H1 (cell line): Measurements from ENCODE around the gene MSANTD2. TPM values are rescaled to one million over a fixed set of nuclear protein-coding genes. Genes with fewer than 3 reads are reported as not detected.

Source experiments
- BCL11A ChIP-seq, 2 experiments: IDR thresholded peaks; one replicate each; pipeline ENCODE4 v1.6.1; 2011; ENCODE audit warnings: low read depth in 2 of 2, low read length in 2 of 2, mild to moderate bottlenecking in 2 of 2
- GTF2F1 ChIP-seq: IDR thresholded peaks from 2 replicates; pipeline ENCODE4 v1.6.1; 2012; ENCODE audit warnings: low read depth, low read length, improper control_type of control experiment, borderline replicate concordance
- MAFK ChIP-seq: IDR thresholded peaks from 2 replicates; pipeline ENCODE4 v1.6.1; 2012; ENCODE audit warnings: low read depth, mild to moderate bottlenecking, improper control_type of control experiment, low read length
- MAX ChIP-seq: IDR thresholded peaks from 2 replicates; pipeline ENCODE4 v1.6.1; 2012; ENCODE audit warnings: inconsistent platforms
- RFX5 ChIP-seq: IDR thresholded peaks from 2 replicates; pipeline ENCODE4 v1.6.1; 2011; ENCODE audit warnings: low read depth, low read length, improper control_type of control experiment, borderline replicate concordance
- TAF1 ChIP-seq: IDR thresholded peaks from 2 replicates; pipeline ENCODE4 v1.6.1; 2011; ENCODE audit warnings: mild to moderate bottlenecking, low read depth, low read length
- polyA plus RNA-seq, 7 experiments: library from polyadenylated mRNA; depleted of rRNA in 3 of 7; stranded (reverse) in 5 of 7; unstranded in 2 of 7; fragments of >200 nt in 5 of 7; fragments of 200-250 nt in 2 of 7; gene quantifications; 1 replicate in 5 of 7; 2 replicates in 1 of 7; 4 replicates in 1 of 7; pipeline versions ENCODE4 v1.2.1 to v1.2.3, GENCODE V29; 2011 to 2013; ENCODE audit warnings: missing spikeins in 2 of 7, mixed read lengths in 2 of 7
- total RNA-seq: library from RNA; stranded (reverse); fragmentation: NEBNext Ultra II Directional; extraction: Animal tissue kit (Norgen Biotek cat#: 25700); gene quantifications from 2 replicates; pipeline ENCODE4 v1.2.1, GENCODE V29; 2021
- TF ChIP-seq, protein P1 (sequence below), 3 experiments: IDR thresholded peaks; 1 replicate in 2 of 3; 2 replicates in 1 of 3; pipeline versions ENCODE4 v1.5.1 to v1.6.1; 2011; ENCODE audit warnings: low read length in 3 of 3, mild to moderate bottlenecking in 3 of 3, inconsistent platforms in 2 of 3, low read depth in 1 of 3, moderate library complexity in 1 of 3; ENCODE audit not compliant: insufficient read depth in 1 of 3; ENCODE audit errors: control extremely low read depth in 1 of 3

Gene MSANTD2
- total and polyA plus RNA-seq, 2 of the 8 experiments (the other 6 are each of a cell fraction or from before 2014, with no cell fraction given) = 8.2 to 15.9 TPM

GRCh38 chr11:124835918-124836317 is 35.7 kb upstream of the MSANTD2 start (continued):
- TF ChIP-seq MAFK = no peak
- TF ChIP-seq RFX5 = no peak
- TF ChIP-seq GTF2F1 = no peak
- no peak for TF ChIP-seq MAX
- TF ChIP-seq BCL11A (IDR thresholded peaks at IDR 0.05; ENCODE audit: low read depth in 2 of 2, low read length in 2 of 2) = no peak
- no peak for TF ChIP-seq TAF1
- TF ChIP-seq, protein P1, sequence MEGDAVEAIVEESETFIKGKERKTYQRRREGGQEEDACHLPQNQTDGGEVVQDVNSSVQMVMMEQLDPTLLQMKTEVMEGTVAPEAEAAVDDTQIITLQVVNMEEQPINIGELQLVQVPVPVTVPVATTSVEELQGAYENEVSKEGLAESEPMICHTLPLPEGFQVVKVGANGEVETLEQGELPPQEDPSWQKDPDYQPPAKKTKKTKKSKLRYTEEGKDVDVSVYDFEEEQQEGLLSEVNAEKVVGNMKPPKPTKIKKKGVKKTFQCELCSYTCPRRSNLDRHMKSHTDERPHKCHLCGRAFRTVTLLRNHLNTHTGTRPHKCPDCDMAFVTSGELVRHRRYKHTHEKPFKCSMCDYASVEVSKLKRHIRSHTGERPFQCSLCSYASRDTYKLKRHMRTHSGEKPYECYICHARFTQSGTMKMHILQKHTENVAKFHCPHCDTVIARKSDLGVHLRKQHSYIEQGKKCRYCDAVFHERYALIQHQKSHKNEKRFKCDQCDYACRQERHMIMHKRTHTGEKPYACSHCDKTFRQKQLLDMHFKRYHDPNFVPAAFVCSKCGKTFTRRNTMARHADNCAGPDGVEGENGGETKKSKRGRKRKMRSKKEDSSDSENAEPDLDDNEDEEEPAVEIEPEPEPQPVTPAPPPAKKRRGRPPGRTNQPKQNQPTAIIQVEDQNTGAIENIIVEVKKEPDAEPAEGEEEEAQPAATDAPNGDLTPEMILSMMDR (IDR thresholded peaks at IDR 0.05; ENCODE audit: control extremely low read depth in 1 of 3, insufficient read depth in 1 of 3, low read depth in 1 of 3, low read length in 3 of 3) = no peak
- TF ChIP-seq, all 59 proteins: peak for 0
